HepG2 (cell line): ENCODE results near the gene GADD45GIP1. TPM values are rescaled to one million over a fixed set of nuclear protein-coding genes. Genes with fewer than 3 reads are reported as not detected.

Experiments used
- EP300 ChIP-seq, 3 experiments: sonication (generic) in 1 of 3; formaldehyde crosslinking in 1 of 3; IDR thresholded peaks; 2 replicates each; pipeline versions ENCODE4 v1.5.1 to v1.6.1; 2011 to 2020; ENCODE audit warnings: low read depth in 2 of 3, low read length in 2 of 3, borderline replicate concordance in 1 of 3, improper control_type of control experiment in 1 of 3, mild to moderate bottlenecking in 1 of 3, missing genetic modification reagents in 1 of 3, moderate library complexity in 1 of 3
- FOXM1 ChIP-seq: sonication (generic); formaldehyde crosslinking; IDR thresholded peaks from 2 replicates; pipeline ENCODE4 v1.5.0; 2020; ENCODE audit warnings: missing genetic modification reagents
- HMGXB4 ChIP-seq, 2 experiments: sonication (generic) in 1 of 2; formaldehyde crosslinking in 1 of 2; IDR thresholded peaks; 2 replicates each; pipeline versions ENCODE4 v1.4.0 to v1.6.1; 2018 to 2020; ENCODE audit warnings: missing genetic modification reagents in 2 of 2, borderline replicate concordance in 1 of 2, low read depth in 1 of 2, mild to moderate bottlenecking in 1 of 2, missing biosample characterization in 1 of 2
- JUND ChIP-seq: sonication (generic); formaldehyde crosslinking; IDR thresholded peaks from 2 replicates; pipeline ENCODE4 v1.8.0; 2022; ENCODE audit warnings: mild to moderate bottlenecking, missing genetic modification reagents
- MAFG ChIP-seq: sonication (generic); formaldehyde crosslinking; IDR thresholded peaks from 2 replicates; pipeline ENCODE4 v1.5.1; 2020; ENCODE audit warnings: mild to moderate bottlenecking, missing genetic modification reagents
- MIXL1 ChIP-seq: IDR thresholded peaks from 2 replicates; pipeline ENCODE4 v1.6.1; 2016
- MYPOP ChIP-seq: sonication (generic); formaldehyde crosslinking; IDR thresholded peaks from 2 replicates; pipeline ENCODE4 v1.8.1; 2023; ENCODE audit warnings: mild to moderate bottlenecking, moderate library complexity, missing genetic modification reagents
- SALL1 ChIP-seq: sonication (generic); formaldehyde crosslinking; IDR thresholded peaks from 2 replicates; pipeline ENCODE4 v1.8.0; 2022; ENCODE audit warnings: mild to moderate bottlenecking, missing genetic modification reagents
- SKIL ChIP-seq: sonication (generic); formaldehyde crosslinking; IDR thresholded peaks from 2 replicates; pipeline ENCODE4 v1.8.0; 2022; ENCODE audit warnings: missing genetic modification reagents, mild to moderate bottlenecking, moderate library complexity, borderline replicate concordance
- ZBTB33 ChIP-seq: sonication (generic); formaldehyde crosslinking; IDR thresholded peaks from 2 replicates; pipeline ENCODE4 v1.4.0; 2020; ENCODE audit warnings: missing genetic modification reagents
- ZNF251 ChIP-seq: sonication (generic); formaldehyde crosslinking; IDR thresholded peaks from 2 replicates; pipeline ENCODE4 v1.9.0; 2021; ENCODE audit warnings: mild to moderate bottlenecking, missing genetic modification reagents
- ZNF335 ChIP-seq: sonication (generic); formaldehyde crosslinking; IDR thresholded peaks from 2 replicates; pipeline ENCODE4 v1.4.0; 2020; ENCODE audit warnings: missing genetic modification reagents
- ZNF619 ChIP-seq: sonication (generic); formaldehyde crosslinking; IDR thresholded peaks from 2 replicates; pipeline ENCODE4 v1.4.0; 2020; ENCODE audit warnings: mild to moderate bottlenecking, missing genetic modification reagents
- ZNF639 ChIP-seq: conservative IDR thresholded peaks from 2 replicates; pipeline ENCODE4 v1.6.1; 2018; ENCODE audit warnings: missing genetic modification reagents
- ZNF841 ChIP-seq: sonication (generic); formaldehyde crosslinking; IDR thresholded peaks from 2 replicates; pipeline ENCODE4 v1.8.1; 2023; ENCODE audit warnings: missing genetic modification reagents, borderline replicate concordance
- ZXDC ChIP-seq: sonication (generic); formaldehyde crosslinking; IDR thresholded peaks from 2 replicates; pipeline ENCODE4 v1.5.0; 2020; ENCODE audit warnings: mild to moderate bottlenecking, missing genetic modification reagents
- polyA plus RNA-seq, 8 experiments: library from polyadenylated mRNA; depleted of rRNA in 3 of 8; stranded (reverse) in 7 of 8; unstranded in 1 of 8; fragments of >200 nt; fragmentation: Illumina TruSeq in 4 of 8; extraction: Trizol in 4 of 8; gene quantifications; 2 replicates each; pipeline versions ENCODE4 v1.2.1 to v1.2.3, GENCODE V29; 2011 to 2016; ENCODE audit warnings: low read depth in 4 of 8, missing spikeins in 1 of 8, mixed read lengths in 1 of 8; ENCODE audit not compliant: insufficient read depth in 1 of 8
- total RNA-seq, 5 experiments: library from RNA; depleted of rRNA; stranded (reverse); fragments of >200 nt; fragmentation: Illumina TruSeq; extraction: Trizol; gene quantifications; 2 replicates each; pipeline ENCODE4 v1.2.3, GENCODE V29; 2016; ENCODE audit warnings: low read depth in 1 of 5

The GADD45GIP1 gene
- total and polyA plus RNA-seq, 2 of the 13 experiments (the other 11 are each of a cell fraction or from before 2014, with no cell fraction given), result 24.6 to 30.7 TPM

- TF ChIP-seq ZNF639 (CRISPR knock-in tag), result peak; percentile 77
- no peak; the same call in none of the 2 replicates for TF ChIP-seq ZNF335 (CRISPR knock-in tag)
- peak; percentile 65; the same call in 1 of the 2 replicates for TF ChIP-seq JUND (CRISPR knock-in tag)
- peak; percentile 88 for TF ChIP-seq SALL1 (CRISPR knock-in tag)
- TF ChIP-seq FOXM1 (CRISPR knock-in tag), result no peak
- TF ChIP-seq MAFG (CRISPR knock-in tag), result no peak
- no peak for TF ChIP-seq ZNF251 (CRISPR knock-in tag)
- peak; percentile 91 for TF ChIP-seq MYPOP (CRISPR knock-in tag)
- TF ChIP-seq ZNF841 (CRISPR knock-in tag), result no peak
- TF ChIP-seq HMGXB4 (CRISPR knock-in tag; IDR thresholded peaks at IDR 0.05; ENCODE audit: borderline replicate concordance in 1 of 2, low read depth in 1 of 2), result peak; percentile 67 to 75; a peak in 3 of 4 replicates
- TF ChIP-seq ZBTB33 (CRISPR knock-in tag), result no peak
- TF ChIP-seq ZNF619 (CRISPR knock-in tag), result no peak
- no peak for TF ChIP-seq EP300 (IDR thresholded peaks at IDR 0.05; ENCODE audit: low read depth in 2 of 2, low read length in 2 of 2)
- TF ChIP-seq EP300 (CRISPR knock-in tag; IDR thresholded peaks at IDR 0.05; ENCODE audit: borderline replicate concordance), result 0 out of 2 replicates have a peak, but pooled peaks have one; percentile 28
- no peak for TF ChIP-seq SKIL (CRISPR knock-in tag)
- TF ChIP-seq ZXDC (CRISPR knock-in tag), result no peak
- peak; percentile 84 for TF ChIP-seq MIXL1 (CRISPR knock-in tag)
Observed at GRCh38 chr19:12945479-12946091, 11.4 kb downstream of the GADD45GIP1 start, which contains the start of gene RAD23A (continued).
